HuH-7.5 (cell line): ENCODE data around the gene PHF23.
"Not testable (repeated sequence)": the region's sequence is repeated elsewhere in the genome, so short reads cannot be mapped to it uniquely, and the experiment has no call there.

Source experiments
- DNase-seq: peaks from one replicate; pipeline ENCODE4 v3.0.0; 2011; ENCODE audit warnings: low spot score

The PHF23 gene

GRCh38 chr17:7258731-7259554 is 19.7 kb upstream of the PHF23 start:
- peak; percentile 70 for DNase-seq

- DNase-seq: no peak
Observed at GRCh38 chr17:7256766-7257456, 17.7 kb upstream of the PHF23 start.

GRCh38 chr17:7254511-7254910 is 15.3 kb upstream of the PHF23 start:
- no peak for DNase-seq

- DNase-seq: no peak
Observed at GRCh38 chr17:7253082-7253481, 13.8 kb upstream of the PHF23 start.

- DNase-seq: peak; percentile 84
Observed at GRCh38 chr17:7252176-7253043, 13.2 kb upstream of the PHF23 start, which contains the start of gene ELP5. Gene ELP5, plus strand, starts transcription at chr17:7252215. Its CDS starts 336 bp downstream, at chr17:7252551.

- DNase-seq: peak; percentile 93
Observed at GRCh38 chr17:7251661-7252175, 12.5 kb upstream of the PHF23 start, which contains the start of gene CTDNEP1. Gene CTDNEP1, minus strand, starts transcription at chr17:7251734. Its CDS starts 438 bp downstream, at chr17:7251296.

- no peak for DNase-seq
Observed at GRCh38 chr17:7250695-7251627, 11.7 kb upstream of the PHF23 start.

GRCh38 chr17:7249830-7250229 is 10.6 kb upstream of the PHF23 start:
- DNase-seq: no peak

GRCh38 chr17:7249214-7249613 is 10.0 kb upstream of the PHF23 start:
- DNase-seq: no peak

GRCh38 chr17:7248796-7249195 is 9.5 kb upstream of the PHF23 start:
- no peak for DNase-seq

GRCh38 chr17:7246779-7247178 is 7.5 kb upstream of the PHF23 start:
- no peak for DNase-seq

GRCh38 chr17:7243838-7244237 is 4.6 kb upstream of the PHF23 start:
- DNase-seq: not testable (repeated sequence)

GRCh38 chr17:7243453-7243729 is 4.1 kb upstream of the PHF23 start:
- DNase-seq: no peak

GRCh38 chr17:7242717-7243452 is 3.6 kb upstream of the PHF23 start:
- peak; percentile 86 for DNase-seq

- peak; percentile 64 for DNase-seq
Observed at GRCh38 chr17:7241783-7242716, 2.8 kb upstream of the PHF23 start, which contains the start of gene GABARAP. Gene GABARAP, minus strand, starts transcription at chr17:7242449. Its CDS starts 119 bp downstream, at chr17:7242330.

GRCh38 chr17:7241090-7241733 is 2.0 kb upstream of the PHF23 start:
- no peak for DNase-seq

GRCh38 chr17:7240375-7240774 is 1.1 kb upstream of the PHF23 start:
- DNase-seq: no peak

GRCh38 chr17:7238420-7239090 is 702 bp downstream of the PHF23 start:
- no peak for DNase-seq
